Muscle layer of colon (tissue), 2 donors: ENCODE results near the gene NDUFAF3.

Source experiments
- H3K27ac ChIP-seq: one replicate; pipeline ENCODE4 v1.7.0; 2013; ENCODE audit warnings: low read depth, mild to moderate bottlenecking, low read length, moderate library complexity
- H3K27me3 ChIP-seq, 2 donors: one replicate each; pipeline ENCODE4 v1.7.0; 2013; ENCODE audit warnings: low read length in 2 of 2, mild to moderate bottlenecking in 2 of 2; ENCODE audit not compliant: insufficient read depth in 2 of 2, control insufficient read depth in 1 of 2
- H3K36me3 ChIP-seq: one replicate; pipeline ENCODE4 v1.7.0; 2013; ENCODE audit warnings: mild to moderate bottlenecking, low read length; ENCODE audit not compliant: insufficient read depth
- H3K4me1 ChIP-seq: one replicate; pipeline ENCODE4 v1.7.0; 2013; ENCODE audit warnings: mild to moderate bottlenecking, low read length; ENCODE audit not compliant: insufficient read depth
- H3K4me3 ChIP-seq, 2 donors: one replicate each; pipeline ENCODE4 v1.7.0; 2013; ENCODE audit warnings: low read length in 2 of 2, low read depth in 1 of 2, mild to moderate bottlenecking in 1 of 2, moderate library complexity in 1 of 2
- H3K9ac ChIP-seq: one replicate; pipeline ENCODE4 v1.7.0; 2013; ENCODE audit warnings: low read length
- H3K9me3 ChIP-seq: one replicate; pipeline ENCODE4 v1.7.0; 2013; ENCODE audit warnings: mild to moderate bottlenecking, low read length
- donor health status: abdominal sarcoma.
- donor health status: Adenocarcinoma of cecum.

Gene NDUFAF3

GRCh38 chr3:48989796-48990635 lies 31.9 kb upstream of the NDUFAF3 start, which contains the start of gene P4HTM:
TSS of gene P4HTM (plus strand) at chr3:48990241. CDS start at chr3:48990257, 16 bp downstream.
- H3K9me3 ChIP-seq, result no peaks in the 10 kb centered on the region
- H3K9ac ChIP-seq, result peak within 1 kb of the TSS; percentile 97
- H3K27ac ChIP-seq, result peak within 1 kb of the TSS; percentile 97
- H3K4me3 ChIP-seq, result peak within 1 kb of the TSS; percentile 63 to 94
- H3K4me1 ChIP-seq, result peaks cover 18% of the 10 kb centered on the region
- H3K36me3 ChIP-seq, result peaks cover 15% of the 10 kb centered on the region
- no peaks in the 10 kb centered on the region for H3K27me3 ChIP-seq

GRCh38 chr3:48990636-48991469 lies 31.1 kb upstream of the NDUFAF3 start:
- H3K9me3 ChIP-seq, result no peaks in the 10 kb centered on the region
- H3K27me3 ChIP-seq, result no peaks in the 10 kb centered on the region
- H3K4me1 ChIP-seq, result peaks cover 18% of the 10 kb centered on the region
- H3K36me3 ChIP-seq, result peaks cover 7% of the 10 kb centered on the region
- peak overlapping the region; percentile 53 for H3K9ac ChIP-seq
- H3K27ac ChIP-seq, result peak overlapping the region; percentile 97
- peak overlapping the region; percentile 63 to 94 for H3K4me3 ChIP-seq

GRCh38 chr3:48991851-48992545 lies 29.9 kb upstream of the NDUFAF3 start:
- no peaks in the 10 kb centered on the region for H3K9me3 ChIP-seq
- H3K27ac ChIP-seq, result no peak overlapping the region
- no peaks in the 10 kb centered on the region for H3K36me3 ChIP-seq
- peak overlapping the region in 1 of 2 donors; percentile 63 for H3K4me3 ChIP-seq
- H3K4me1 ChIP-seq, result peaks cover 18% of the 10 kb centered on the region
- H3K9ac ChIP-seq, result no peak overlapping the region
- no peaks in the 10 kb centered on the region for H3K27me3 ChIP-seq

- no peaks in the 10 kb centered on the region for H3K36me3 ChIP-seq
- no peak overlapping the region for H3K9ac ChIP-seq
- no peak overlapping the region for H3K27ac ChIP-seq
- H3K4me1 ChIP-seq, result peaks cover 18% of the 10 kb centered on the region
- H3K27me3 ChIP-seq, result no peaks in the 10 kb centered on the region
- no peak overlapping the region for H3K4me3 ChIP-seq
- no peaks in the 10 kb centered on the region for H3K9me3 ChIP-seq
These were observed 28.1 kb upstream of the NDUFAF3 start for GRCh38 chr3:48993834-48994233.

GRCh38 chr3:48996640-48997039 lies 25.3 kb upstream of the NDUFAF3 start:
- no peak overlapping the region for H3K27ac ChIP-seq
- no peaks in the 10 kb centered on the region for H3K27me3 ChIP-seq
- no peak overlapping the region for H3K9ac ChIP-seq
- H3K9me3 ChIP-seq, result no peaks in the 10 kb centered on the region
- H3K4me3 ChIP-seq, result no peak overlapping the region
- H3K4me1 ChIP-seq, result peaks cover 2% of the 10 kb centered on the region
- H3K36me3 ChIP-seq, result no peaks in the 10 kb centered on the region

- H3K9ac ChIP-seq, result no peak overlapping the region
- no peaks in the 10 kb centered on the region for H3K4me1 ChIP-seq
- H3K9me3 ChIP-seq, result no peaks in the 10 kb centered on the region
- no peak overlapping the region for H3K4me3 ChIP-seq
- H3K27ac ChIP-seq, result no peak overlapping the region
- H3K27me3 ChIP-seq, result no peaks in the 10 kb centered on the region
- H3K36me3 ChIP-seq, result no peaks in the 10 kb centered on the region
These were observed 24.8 kb upstream of the NDUFAF3 start for GRCh38 chr3:48997102-48997635.

GRCh38 chr3:48997714-48998637 lies 23.9 kb upstream of the NDUFAF3 start:
- no peaks in the 10 kb centered on the region for H3K36me3 ChIP-seq
- no peaks in the 10 kb centered on the region for H3K9me3 ChIP-seq
- H3K9ac ChIP-seq, result no peak overlapping the region
- no peaks in the 10 kb centered on the region for H3K4me1 ChIP-seq
- H3K4me3 ChIP-seq, result no peak overlapping the region
- no peak overlapping the region for H3K27ac ChIP-seq
- H3K27me3 ChIP-seq, result no peaks in the 10 kb centered on the region

- no peak overlapping the region for H3K4me3 ChIP-seq
- H3K27ac ChIP-seq, result no peak overlapping the region
- no peak overlapping the region for H3K9ac ChIP-seq
- H3K9me3 ChIP-seq, result no peaks in the 10 kb centered on the region
- no peaks in the 10 kb centered on the region for H3K36me3 ChIP-seq
- H3K27me3 ChIP-seq, result no peaks in the 10 kb centered on the region
- H3K4me1 ChIP-seq, result no peaks in the 10 kb centered on the region
These were observed 22.6 kb upstream of the NDUFAF3 start for GRCh38 chr3:48999085-48999858.

- Histone ChIP-seq H3K27me3 (no peaks in the 10 kb centered on the region), H3K9ac (no peak overlapping the region), H3K9me3 (no peaks in the 10 kb centered on the region), H3K27ac (no peak overlapping the region), H3K4me1 (peaks cover 1% of the 10 kb centered on the region), H3K4me3 (no peak overlapping the region), H3K36me3 (no peaks in the 10 kb centered on the region)
These were observed 20.8 kb upstream of the NDUFAF3 start for GRCh38 chr3:49001155-49001554.
